Measurements from ENCODE around the gene AMACR. TPM values are rescaled to one million over a fixed set of nuclear protein-coding genes. Genes with fewer than 3 reads are reported as not detected.

Gene AMACR
- total RNA-seq, 1 experiment from 2014 or later: 12.3 TPM

DNA sequence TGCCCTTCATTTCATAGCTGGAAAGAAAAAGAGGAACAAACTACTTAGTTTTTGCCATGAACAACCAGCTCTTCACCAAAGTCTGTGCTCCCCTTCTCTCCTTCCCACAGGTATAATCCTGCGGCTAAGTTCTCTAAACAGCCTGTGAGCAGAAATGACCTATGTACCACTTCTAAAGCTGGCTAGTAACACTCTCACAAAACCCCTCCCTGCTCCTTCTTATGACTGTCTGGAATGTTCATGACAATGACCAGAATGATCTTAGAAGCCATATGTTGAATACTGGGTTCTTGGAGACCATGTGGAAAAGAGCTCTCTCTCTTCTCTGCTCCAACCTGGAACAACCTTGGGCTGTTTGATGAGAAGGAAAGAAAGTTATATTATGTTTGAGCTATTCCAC, 12.9 kb upstream of the AMACR start:
- Histone ChIP-seq H3K9me2 (replicated peaks; ENCODE audit: low read length) (no peaks in the 10 kb centered on the region), H3K4me3 (ENCODE audit: low read length) (no peak overlapping the region)
- ATAC-seq: no peak

DNA sequence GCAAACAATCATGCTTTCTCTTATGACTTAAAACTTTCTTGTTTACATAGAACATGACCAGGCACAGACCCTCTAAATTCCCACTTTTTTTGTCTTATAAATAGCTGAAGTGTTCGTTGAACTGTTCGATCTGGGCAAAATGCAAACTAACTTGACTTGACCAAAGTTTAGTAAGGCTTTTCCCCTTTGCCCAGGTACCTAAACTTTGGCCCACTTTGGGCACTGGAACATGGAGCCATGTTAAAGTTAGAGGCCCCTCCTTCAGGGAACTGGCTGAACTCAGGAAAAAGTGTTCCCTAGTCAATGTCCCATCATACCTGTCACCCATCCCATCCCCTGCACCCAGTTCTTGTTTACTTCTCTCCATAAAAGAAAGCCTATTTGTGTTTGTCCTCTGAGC, 9.4 kb upstream of the AMACR start:
- CTCF ChIA-PET: no interaction called here
- no peak for TF ChIP-seq EZH2phosphoT487 (IDR thresholded peaks at IDR 0.05; ENCODE audit: borderline replicate concordance, low read length)
- TF ChIP-seq EZH2 (IDR thresholded peaks at IDR 0.05; ENCODE audit: low read length, unreplicated experiment): no peak
- TF ChIP-seq, protein P1, sequence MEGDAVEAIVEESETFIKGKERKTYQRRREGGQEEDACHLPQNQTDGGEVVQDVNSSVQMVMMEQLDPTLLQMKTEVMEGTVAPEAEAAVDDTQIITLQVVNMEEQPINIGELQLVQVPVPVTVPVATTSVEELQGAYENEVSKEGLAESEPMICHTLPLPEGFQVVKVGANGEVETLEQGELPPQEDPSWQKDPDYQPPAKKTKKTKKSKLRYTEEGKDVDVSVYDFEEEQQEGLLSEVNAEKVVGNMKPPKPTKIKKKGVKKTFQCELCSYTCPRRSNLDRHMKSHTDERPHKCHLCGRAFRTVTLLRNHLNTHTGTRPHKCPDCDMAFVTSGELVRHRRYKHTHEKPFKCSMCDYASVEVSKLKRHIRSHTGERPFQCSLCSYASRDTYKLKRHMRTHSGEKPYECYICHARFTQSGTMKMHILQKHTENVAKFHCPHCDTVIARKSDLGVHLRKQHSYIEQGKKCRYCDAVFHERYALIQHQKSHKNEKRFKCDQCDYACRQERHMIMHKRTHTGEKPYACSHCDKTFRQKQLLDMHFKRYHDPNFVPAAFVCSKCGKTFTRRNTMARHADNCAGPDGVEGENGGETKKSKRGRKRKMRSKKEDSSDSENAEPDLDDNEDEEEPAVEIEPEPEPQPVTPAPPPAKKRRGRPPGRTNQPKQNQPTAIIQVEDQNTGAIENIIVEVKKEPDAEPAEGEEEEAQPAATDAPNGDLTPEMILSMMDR (conservative IDR thresholded peaks at IDR 0.05; ENCODE audit: low read depth, low read length): no peak

More for the DNA sequence above, 12.9 kb upstream of the AMACR start:
- H2AFZ ChIP-seq (ENCODE audit: low read length): no peak overlapping the region
- no peak overlapping the region for H3K4me2 ChIP-seq (ENCODE audit: low read length)
- no TSS peak for BruUV-seq (replicated peaks)
- no peaks in the 10 kb centered on the region for H3K36me3 ChIP-seq (ENCODE audit: low read depth, low read length)
- no peak overlapping the region for H3K9ac ChIP-seq (ENCODE audit: low read length)
- peaks cover 19% of the 10 kb centered on the region for H3K4me1 ChIP-seq (ENCODE audit: insufficient read depth, low read length)
- H3K9me3 ChIP-seq (ENCODE audit: low read length): no peaks in the 10 kb centered on the region
- H3K79me2 ChIP-seq (ENCODE audit: low read length): no peaks in the 10 kb centered on the region
- H3K27me3 ChIP-seq (ENCODE audit: low read length): no peaks in the 10 kb centered on the region
- peaks cover 3% of the 10 kb centered on the region for H3F3A ChIP-seq (ENCODE audit: low read length, unreplicated experiment)
- no peak for DNase-seq
- TF ChIP-seq EZH2 (IDR thresholded peaks at IDR 0.05; ENCODE audit: low read length, unreplicated experiment) (no peak), EZH2phosphoT487 (IDR thresholded peaks at IDR 0.05; ENCODE audit: borderline replicate concordance, low read length) (no peak)
- TF ChIP-seq, protein P1 (conservative IDR thresholded peaks at IDR 0.05; ENCODE audit: low read depth, low read length): no peak
- POLR2A ChIA-PET (ENCODE audit: unreplicated experiment): no interaction called here
- H3K27ac ChIP-seq (ENCODE audit: low read length): no peak overlapping the region
- intact Hi-C loops (cut with micrococcal nuclease): no loop called here
- no peaks in the 10 kb centered on the region for H4K20me1 ChIP-seq (ENCODE audit: low read length)
- CTCF ChIA-PET: no interaction called here

DNA sequence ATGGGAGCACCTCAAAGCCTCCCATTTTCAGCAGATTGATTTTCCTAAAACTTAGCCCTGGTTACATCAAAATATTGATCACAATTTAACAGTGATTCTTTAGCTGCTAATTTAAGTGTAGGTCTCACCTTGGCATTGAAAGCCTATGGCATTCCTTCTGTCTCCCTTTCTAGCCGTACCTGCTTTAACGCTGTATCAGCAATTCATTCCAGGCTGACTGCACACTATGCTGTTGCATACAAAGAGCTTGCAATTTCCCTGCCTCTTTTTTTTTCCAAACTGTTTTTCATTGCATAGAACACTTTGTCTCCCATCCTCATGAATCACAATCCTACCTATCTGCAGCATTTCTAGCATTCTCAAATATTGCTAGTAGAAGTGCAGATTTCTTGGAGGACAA, 8.9 kb upstream of the AMACR start:
- no peaks in the 10 kb centered on the region for H3K9me2 ChIP-seq (replicated peaks; ENCODE audit: low read length)
- DNase-seq (no peak), ATAC-seq (no peak)
- no peak overlapping the region for H3K9ac ChIP-seq (ENCODE audit: low read length)
- H3K4me2 ChIP-seq (ENCODE audit: low read length): no peak overlapping the region
- peaks cover 10% of the 10 kb centered on the region for H3K4me1 ChIP-seq (ENCODE audit: insufficient read depth, low read length)
- H3K79me2 ChIP-seq (ENCODE audit: low read length): no peaks in the 10 kb centered on the region
- BruUV-seq (replicated peaks): no TSS peak
- no peaks in the 10 kb centered on the region for H3K9me3 ChIP-seq (ENCODE audit: low read length)
- no peaks in the 10 kb centered on the region for H3K27me3 ChIP-seq (ENCODE audit: low read length)
- no peaks in the 10 kb centered on the region for H4K20me1 ChIP-seq (ENCODE audit: low read length)
- TF ChIP-seq, protein P1 (conservative IDR thresholded peaks at IDR 0.05; ENCODE audit: low read depth, low read length): no peak
- TF ChIP-seq EZH2 (IDR thresholded peaks at IDR 0.05; ENCODE audit: low read length, unreplicated experiment): no peak
- no peak for TF ChIP-seq EZH2phosphoT487 (IDR thresholded peaks at IDR 0.05; ENCODE audit: borderline replicate concordance, low read length)
- no peaks in the 10 kb centered on the region for H3K36me3 ChIP-seq (ENCODE audit: low read depth, low read length)
- H2AFZ ChIP-seq (ENCODE audit: low read length): no peak overlapping the region
- H3K27ac ChIP-seq (ENCODE audit: low read length): no peak overlapping the region
- ChIA-PET CTCF (no interaction called here), POLR2A (ENCODE audit: unreplicated experiment) (no interaction called here)
- intact Hi-C loops (cut with micrococcal nuclease): no loop called here
- H3F3A ChIP-seq (ENCODE audit: low read length, unreplicated experiment): no peaks in the 10 kb centered on the region
- H3K4me3 ChIP-seq (ENCODE audit: low read length): no peak overlapping the region

More for the DNA sequence above, 9.4 kb upstream of the AMACR start:
- BruUV-seq (replicated peaks): no TSS peak
- H3F3A ChIP-seq (ENCODE audit: low read length, unreplicated experiment): peaks cover 3% of the 10 kb centered on the region
- peaks cover 15% of the 10 kb centered on the region for H3K4me1 ChIP-seq (ENCODE audit: insufficient read depth, low read length)
- DNase-seq (no peak), ATAC-seq (no peak)
- H4K20me1 ChIP-seq (ENCODE audit: low read length): no peaks in the 10 kb centered on the region
- no peaks in the 10 kb centered on the region for H3K27me3 ChIP-seq (ENCODE audit: low read length)
- H3K36me3 ChIP-seq (ENCODE audit: low read depth, low read length): no peaks in the 10 kb centered on the region
- no peak overlapping the region for H3K27ac ChIP-seq (ENCODE audit: low read length)
- POLR2A ChIA-PET (ENCODE audit: unreplicated experiment): no interaction called here
- H3K79me2 ChIP-seq (ENCODE audit: low read length): no peaks in the 10 kb centered on the region
- H3K9ac ChIP-seq (ENCODE audit: low read length): no peak overlapping the region
- no peak overlapping the region for H2AFZ ChIP-seq (ENCODE audit: low read length)
- H3K4me2 ChIP-seq (ENCODE audit: low read length): no peak overlapping the region
- intact Hi-C loops (cut with micrococcal nuclease): no loop called here
- no peaks in the 10 kb centered on the region for H3K9me3 ChIP-seq (ENCODE audit: low read length)
- H3K9me2 ChIP-seq (replicated peaks; ENCODE audit: low read length): no peaks in the 10 kb centered on the region
- no peak overlapping the region for H3K4me3 ChIP-seq (ENCODE audit: low read length)

Data from PC-3 (cell line).